HG03565 (cell line): ENCODE results near the gene BHLHA15.

Experiments
- ATAC-seq: cut with Tn5 transposase; IDR thresholded peaks from one replicate; pipeline ENCODE4 v1.9.1; 2021; ENCODE audit warnings: mild to moderate bottlenecking, moderate library complexity; ENCODE audit not compliant: unreplicated experiment

Gene BHLHA15

DNA sequence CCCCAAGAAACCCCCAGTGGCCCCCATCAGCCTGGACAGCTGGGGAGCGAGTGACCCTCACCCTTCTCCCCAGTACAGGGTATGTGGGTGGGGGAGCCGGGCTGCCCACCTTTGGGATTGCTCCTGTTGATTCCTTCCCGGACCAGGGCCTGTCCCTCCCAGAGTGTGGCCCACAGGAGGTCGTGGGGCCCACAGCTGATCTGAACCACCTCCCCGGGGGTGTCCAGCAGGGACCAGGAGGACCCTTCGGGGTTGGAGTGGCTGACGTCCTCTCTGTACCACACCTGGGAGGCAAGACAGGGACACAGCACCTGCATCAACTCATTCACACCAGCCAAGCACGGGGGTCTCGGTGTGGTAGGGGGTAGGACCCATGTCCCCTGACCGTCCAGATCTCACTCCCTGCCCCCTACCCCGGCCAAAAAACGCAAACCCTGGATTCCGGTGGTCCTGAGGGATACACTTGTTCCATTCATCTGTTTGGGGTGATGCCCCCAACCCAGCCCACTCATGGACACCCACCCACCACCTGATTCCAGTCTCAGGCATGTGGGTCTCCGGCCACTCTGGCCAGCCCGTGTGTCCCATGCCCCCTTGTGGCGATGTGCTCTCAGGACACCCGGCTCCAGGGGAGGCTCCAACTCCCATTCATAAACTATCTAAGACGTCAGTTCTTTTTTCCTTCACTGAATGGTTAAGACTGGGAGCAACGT lies 29.9 kb downstream of the BHLHA15 start:
- ATAC-seq = no peak

DNA sequence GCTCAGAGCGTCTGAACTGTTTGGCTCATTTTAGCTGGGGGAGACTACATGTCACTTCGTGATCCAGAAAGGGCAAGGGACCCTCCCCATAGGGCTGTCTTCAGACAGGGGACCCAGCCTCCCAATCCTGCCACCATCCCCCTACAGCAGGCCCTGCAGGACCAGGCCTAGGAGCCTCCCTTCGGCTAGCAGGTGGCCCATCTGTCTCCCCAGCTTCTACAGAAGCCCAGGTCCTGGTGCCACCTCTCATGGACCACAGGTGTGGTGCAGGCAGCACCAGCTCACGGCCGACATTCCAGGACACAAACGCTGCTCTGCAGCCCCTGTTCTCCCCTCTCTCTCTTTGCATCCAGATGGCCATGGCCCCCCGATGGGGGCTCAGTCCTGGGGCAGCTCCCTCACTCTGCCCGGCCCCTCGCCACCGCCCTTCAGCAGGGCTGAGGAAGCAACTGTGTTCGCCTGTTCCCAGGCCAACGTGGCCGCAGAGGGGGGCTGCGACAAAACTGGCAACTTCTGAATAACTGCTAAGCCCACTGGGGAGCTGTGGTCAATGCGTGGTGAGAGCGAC lies 30.5 kb downstream of the BHLHA15 start:
- no peak for ATAC-seq

DNA sequence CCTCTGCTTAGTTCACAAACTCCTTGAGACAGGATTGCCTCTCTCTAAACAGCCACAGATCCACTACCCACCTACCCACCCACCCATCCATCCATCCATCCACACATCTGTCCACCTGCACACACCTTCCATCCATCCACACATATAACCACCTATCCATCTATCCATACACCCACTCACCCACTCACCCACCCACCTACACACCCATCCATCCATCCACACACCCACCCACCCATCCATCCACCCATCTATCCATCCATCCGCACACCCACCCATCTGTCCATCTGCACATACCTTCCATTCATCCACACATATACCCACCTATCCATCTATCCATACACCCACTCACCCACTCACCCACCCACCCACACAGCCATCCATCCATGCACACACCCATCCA lies 31.1 kb downstream of the BHLHA15 start:
- ATAC-seq = no peak

DNA sequence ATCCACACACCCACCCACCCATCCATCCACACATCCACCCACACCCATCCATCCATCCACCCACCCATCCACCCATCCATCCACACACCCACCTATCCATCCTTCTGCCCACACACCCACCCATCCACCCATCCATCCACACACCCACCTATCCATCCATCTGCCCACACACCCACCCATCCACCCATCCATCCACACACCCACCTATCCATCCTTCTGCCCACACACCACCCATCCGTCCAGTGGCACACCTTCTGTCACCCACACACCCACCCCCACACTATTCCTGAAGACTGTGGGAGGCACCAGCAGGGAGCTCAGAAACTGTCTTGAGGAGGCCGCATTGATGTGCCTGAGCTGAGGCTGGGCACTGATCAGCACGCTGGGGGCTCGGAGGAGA lies 31.7 kb downstream of the BHLHA15 start:
- ATAC-seq = no peak

DNA sequence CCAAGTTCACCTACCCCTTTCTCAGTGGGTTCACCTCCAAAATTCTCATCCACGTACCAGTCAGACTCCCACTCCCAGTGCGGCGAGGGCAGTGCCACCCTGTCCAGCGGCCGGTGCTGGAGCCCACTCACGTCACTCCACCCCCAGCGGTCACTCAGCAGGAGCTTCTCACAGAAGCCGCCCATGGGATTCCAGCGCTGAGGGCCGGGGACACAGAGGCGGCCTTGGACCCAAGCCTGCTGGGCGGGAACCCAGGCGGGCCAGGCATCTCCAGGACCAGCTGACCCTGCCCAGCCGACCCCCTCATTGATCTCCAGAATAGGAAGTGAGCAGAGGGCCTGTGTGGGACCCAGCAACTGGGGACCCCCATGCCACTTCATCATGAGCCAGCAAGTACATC lies 33.6 kb downstream of the BHLHA15 start:
- ATAC-seq = no peak

DNA sequence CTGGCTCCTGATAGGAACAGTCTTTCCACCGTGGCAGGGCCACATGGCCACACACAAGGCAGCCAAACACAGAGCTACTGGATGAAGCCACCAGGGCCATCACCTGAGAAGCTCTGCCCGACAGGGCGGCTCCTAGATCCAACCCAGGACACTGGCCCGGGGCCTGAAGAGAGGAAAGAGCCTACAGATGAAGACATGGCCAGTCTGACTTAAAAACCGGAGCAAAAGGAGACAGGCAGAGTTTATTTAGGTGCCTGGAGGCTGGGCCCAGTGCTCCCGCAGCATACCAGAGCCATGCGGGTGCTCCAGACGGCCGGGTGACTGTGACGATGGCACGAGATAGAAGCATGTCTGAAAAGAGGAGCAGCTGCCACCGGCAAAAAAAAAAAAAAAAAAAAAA lies 36.9 kb downstream of the BHLHA15 start:
- no peak for ATAC-seq

DNA sequence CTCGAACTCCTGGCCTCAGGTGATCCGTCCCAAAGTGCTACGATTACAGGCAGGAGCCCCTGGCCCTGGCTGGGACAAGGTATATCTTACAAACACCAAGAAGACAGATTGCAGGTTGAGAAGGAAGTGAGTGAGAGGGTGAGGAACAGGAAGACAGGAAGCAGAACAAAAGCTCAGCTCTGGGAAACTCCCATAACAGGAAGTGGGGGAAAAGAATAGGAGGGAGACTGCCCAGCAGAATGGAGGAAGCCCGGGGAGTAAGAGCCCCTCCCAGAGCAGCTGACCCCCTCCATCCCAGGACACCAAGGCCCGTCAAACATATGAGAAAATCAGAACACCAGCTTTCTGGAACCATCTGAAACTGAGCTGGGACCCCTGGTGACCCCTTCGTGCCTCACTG lies 37.9 kb downstream of the BHLHA15 start:
- ATAC-seq = no peak

DNA sequence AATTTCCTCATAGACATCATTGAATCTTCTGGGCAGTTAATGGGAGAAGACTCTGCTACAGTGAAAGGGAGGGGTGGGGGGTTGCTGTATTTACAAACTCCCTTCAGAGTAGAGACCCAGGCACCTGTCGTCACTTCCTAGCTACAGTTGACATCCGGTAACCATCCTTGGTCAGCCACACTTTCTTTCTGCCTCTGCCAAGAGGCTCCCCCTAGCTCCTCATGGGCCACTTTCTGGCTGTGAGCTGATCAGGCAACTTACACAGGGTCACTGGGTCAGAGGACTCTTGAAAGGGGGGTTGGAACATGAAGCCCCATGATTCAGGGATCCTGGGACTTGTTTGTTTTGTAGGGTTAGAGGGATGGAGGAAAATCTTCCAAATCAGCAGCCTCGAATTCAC lies 39.5 kb downstream of the BHLHA15 start:
- ATAC-seq = no peak

DNA sequence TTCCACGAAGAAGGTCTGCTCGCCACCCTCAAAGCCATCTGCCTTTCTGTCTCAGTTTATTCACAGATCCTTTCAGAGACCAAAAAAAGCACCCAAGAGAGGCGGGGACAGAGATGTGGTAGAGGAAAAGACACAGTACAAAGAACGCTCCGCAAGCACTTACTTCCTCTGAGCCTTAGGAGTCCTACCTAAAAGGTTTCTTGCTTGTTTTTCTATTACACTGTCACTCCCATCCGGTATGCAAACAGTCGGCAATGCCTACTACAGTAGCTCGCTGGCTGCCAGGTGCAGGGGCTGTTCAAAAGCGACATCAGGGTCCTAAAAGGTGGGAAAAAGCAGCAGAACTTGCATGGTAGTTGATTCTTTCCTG lies 40.0 kb downstream of the BHLHA15 start:
- peak; percentile 24 for ATAC-seq

DNA sequence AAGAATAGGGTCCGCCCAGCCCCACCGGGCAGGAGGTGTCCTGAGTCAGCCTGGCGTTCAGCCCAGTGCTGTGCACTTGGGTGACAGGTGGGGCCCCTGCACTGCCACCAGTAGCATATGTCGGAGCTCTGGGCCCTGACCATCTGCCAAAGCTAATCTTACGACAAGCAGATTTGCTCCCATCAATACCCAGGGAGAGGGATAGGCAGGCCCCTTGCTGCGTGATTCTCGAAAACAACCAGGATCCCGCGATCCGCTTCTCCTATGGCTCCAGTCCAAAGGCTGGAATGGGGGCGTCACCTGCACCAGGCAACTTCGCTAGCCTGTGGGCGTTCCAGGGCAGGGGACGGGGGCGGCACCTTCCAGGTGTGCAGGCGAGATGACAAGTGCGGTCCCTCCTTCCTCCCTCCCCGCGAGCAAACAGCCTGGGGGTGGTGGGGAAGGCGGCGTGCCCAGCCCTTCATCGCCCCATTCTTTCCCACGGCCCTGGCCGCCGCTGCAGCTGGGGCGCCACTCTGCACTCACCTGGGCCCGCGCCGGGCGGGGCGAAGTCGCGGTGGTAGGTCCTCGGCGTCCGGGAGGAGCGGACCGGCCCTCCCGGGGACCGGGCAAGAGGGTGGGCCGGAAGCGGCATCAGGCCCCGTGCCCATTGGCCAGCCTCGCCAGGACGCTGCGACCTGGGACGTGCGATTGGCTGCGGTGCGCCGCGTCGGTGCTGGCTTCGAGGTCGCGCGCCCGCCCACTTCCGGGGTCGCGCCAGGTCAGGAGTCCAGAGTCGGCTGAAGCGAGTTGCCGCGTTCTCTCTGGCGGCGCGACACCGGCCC lies 40.6 kb downstream of the BHLHA15 start, which contains the start of gene TECPR1:
Gene TECPR1, minus strand, starts transcription at position 632 of the 824 bp plus-strand sequence. CDS start 6,086 bp downstream, outside the sequence.
- peak; percentile 92 for ATAC-seq

DNA sequence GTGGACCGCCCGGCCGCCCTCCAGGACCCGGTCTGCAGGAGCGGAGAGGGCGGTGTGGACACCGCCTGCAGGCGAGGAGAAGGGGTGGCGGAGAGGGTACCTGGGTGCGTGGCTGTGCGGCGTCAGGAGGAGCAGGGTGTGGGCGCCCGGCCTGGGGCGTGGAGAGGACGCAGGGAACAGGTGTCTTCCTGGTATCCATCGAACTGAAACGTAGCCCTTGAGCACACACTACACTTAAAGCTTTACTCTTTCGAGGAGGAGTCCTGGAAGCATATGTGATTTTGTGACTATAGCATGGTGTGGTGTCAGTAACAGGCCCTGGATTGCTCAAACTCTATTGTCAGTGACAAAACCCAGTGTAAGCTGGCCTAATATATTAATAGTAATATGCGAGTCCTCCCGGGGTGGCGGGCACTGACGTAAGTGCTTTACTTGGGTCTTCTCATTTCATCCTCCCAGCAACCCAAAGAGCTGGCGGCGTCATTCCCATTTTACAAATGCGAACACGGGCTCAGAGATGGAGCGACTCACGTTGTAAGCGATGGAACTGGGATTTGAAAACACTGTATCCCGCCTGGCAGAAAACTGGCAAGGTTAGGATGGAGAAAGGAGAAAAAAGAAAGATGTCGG lies 41.3 kb downstream of the BHLHA15 start:
- ATAC-seq = no peak

DNA sequence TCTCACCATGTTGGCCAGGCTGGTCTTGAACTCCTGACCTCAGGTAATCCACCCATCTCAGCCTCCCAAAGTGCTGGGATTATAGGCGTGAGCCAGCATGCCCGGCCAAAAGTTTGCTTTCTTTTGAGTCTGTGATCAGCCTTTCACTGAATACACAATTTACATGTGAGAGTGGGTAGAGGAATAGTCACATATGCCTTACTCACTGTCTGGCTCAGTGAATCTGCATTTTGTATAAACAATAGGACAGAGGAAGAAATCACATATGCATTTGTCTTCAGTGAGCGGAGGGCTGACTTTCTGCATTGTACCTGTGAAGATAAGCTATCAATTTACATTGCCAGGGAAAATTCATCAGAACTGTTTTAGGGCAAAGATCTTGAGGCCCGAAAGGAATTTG lies 43.3 kb downstream of the BHLHA15 start:
- ATAC-seq = no peak

DNA sequence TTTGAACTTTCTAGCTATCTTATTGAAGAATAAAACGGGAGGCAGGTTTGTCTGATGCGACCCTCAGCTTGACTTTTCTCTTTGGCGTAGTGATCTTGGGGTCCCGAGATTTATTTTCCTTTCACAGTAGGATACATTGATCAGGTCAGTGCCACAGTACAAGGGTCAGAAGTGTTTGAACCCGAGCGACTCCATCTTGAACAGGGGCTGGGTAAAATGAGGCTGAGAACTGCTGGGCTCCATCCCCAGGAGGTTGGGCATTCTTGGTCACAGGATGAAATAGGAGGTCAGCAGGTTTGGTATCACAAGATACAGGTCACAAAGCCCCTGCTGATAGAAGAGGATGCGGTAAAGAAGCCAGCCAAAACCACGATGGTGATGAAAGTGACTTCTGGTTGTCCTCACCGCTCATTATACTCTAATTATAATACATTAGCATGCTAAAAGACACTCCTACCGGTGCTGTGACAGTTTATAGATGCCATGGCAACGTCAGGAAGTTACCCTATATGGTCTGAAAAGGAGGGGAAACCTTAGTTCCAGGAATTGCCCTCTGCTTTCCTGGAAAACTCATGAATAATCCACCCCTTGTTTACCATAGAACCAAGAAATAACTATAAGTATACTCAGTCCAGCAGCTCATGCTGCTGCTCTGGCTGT lies 43.8 kb downstream of the BHLHA15 start:
- no peak for ATAC-seq

DNA sequence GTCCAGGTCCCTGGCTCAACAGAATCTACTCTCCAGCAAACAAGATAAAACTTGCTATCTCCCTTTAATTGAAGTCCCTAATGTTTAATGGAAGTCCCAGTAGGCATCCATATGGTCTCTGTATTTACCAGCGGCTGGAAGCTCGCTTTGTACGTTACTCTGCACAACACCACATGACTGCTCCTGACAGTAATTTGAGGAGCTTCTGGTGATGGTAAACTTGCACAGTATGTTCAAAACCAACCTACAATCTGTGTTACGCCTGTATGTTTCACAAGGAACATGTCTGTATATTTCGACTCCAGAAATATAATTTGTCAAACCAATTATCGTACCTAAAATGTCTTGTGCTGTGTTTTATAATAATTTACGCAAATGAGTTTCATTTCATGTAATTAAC lies 45.2 kb downstream of the BHLHA15 start:
- no peak for ATAC-seq

DNA sequence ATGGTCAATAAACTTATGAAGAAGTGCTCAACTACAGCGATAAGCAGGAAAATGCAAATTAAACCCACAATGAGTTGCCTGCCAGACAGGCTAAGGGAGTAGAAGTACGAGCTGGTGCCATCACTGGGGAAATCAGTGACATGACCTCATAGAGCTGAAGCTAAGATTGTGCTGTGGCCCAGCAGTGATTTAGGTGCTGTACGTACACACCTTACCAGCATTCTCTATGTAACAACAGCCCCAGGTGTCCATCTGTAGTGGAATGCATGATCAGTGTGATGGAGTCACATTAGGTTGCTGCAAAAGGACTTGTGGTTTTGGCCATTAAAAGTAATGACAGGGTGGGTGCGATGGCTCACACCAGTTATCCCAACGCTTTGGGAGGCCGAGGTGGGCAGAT lies 46.5 kb downstream of the BHLHA15 start:
- ATAC-seq = no peak
